SU-DHL-6 (cell line): ENCODE measurements around the gene GABRB1.

Source experiments
- H2AFZ ChIP-seq: fragments of 200-600 bp; sonication (generic); 2 replicates; pipeline ENCODE4 v1.6.1; 2014; ENCODE audit warnings: low read depth, mild to moderate bottlenecking, moderate library complexity, mixed read lengths, antibody characterized with exemption, low read length; ENCODE audit not compliant: severe bottlenecking
- H3F3A ChIP-seq: fragments of 200-600 bp; shearing (Covaris generic); 2 replicates; pipeline ENCODE4 v1.6.0; 2016; ENCODE audit warnings: antibody characterized with exemption, mild to moderate bottlenecking; ENCODE audit not compliant: insufficient read depth
- H3K27ac ChIP-seq: fragments of 200-600 bp; sonication (generic); 2 replicates; pipeline ENCODE4 v1.5.1; 2016; ENCODE audit warnings: low read depth, mild to moderate bottlenecking, low read length, moderate library complexity, mixed read lengths
- H3K27me3 ChIP-seq: fragments of 200-600 bp; sonication (generic), shearing (Covaris generic); 2 replicates; pipeline ENCODE4 v1.6.0; 2014; ENCODE audit warnings: mild to moderate bottlenecking, low read length
- H3K36me3 ChIP-seq: fragments of 200-600 bp; sonication (generic); 2 replicates; pipeline ENCODE4 v1.6.1; 2014; ENCODE audit warnings: mild to moderate bottlenecking, low read length, mixed read lengths
- H3K4me2 ChIP-seq: fragments of 300-600, 200-600 bp; shearing (Covaris generic), sonication (generic); 2 replicates; pipeline ENCODE4 v1.6.0; 2014; ENCODE audit warnings: low read length, low read depth, mild to moderate bottlenecking; ENCODE audit not compliant: poor library complexity, severe bottlenecking
- H3K4me3 ChIP-seq: fragments of 200-600 bp; sonication (generic); 2 replicates; pipeline ENCODE4 v1.5.1; 2014; ENCODE audit warnings: antibody characterized with exemption, low read length, mild to moderate bottlenecking, mixed read lengths; ENCODE audit not compliant: insufficient read depth, poor library complexity, severe bottlenecking
- H3K79me2 ChIP-seq: fragments of 200-600 bp; sonication (generic); 2 replicates; pipeline ENCODE4 v1.6.1; 2014; ENCODE audit warnings: mild to moderate bottlenecking, low read length, moderate library complexity; ENCODE audit not compliant: insufficient read depth
- H3K9ac ChIP-seq: fragments of 200-600 bp; sonication (generic); 2 replicates; pipeline ENCODE4 v1.7.0; 2014; ENCODE audit warnings: mild to moderate bottlenecking, low read length
- H3K9me2 ChIP-seq: fragments of 200-600 bp; sonication (generic); replicated peaks from 2 replicates; pipeline ENCODE4 v1.6.1; 2014; ENCODE audit warnings: low read length; ENCODE audit not compliant: insufficient read depth
- H3K9me3 ChIP-seq: fragments of 200-600 bp; sonication (generic); 2 replicates; pipeline ENCODE4 v1.6.1; 2014; ENCODE audit warnings: low read length, mixed read lengths; ENCODE audit not compliant: insufficient read depth
- H4K20me1 ChIP-seq: fragments of 200-600 bp; sonication (generic); 2 replicates; pipeline ENCODE4 v1.6.1; 2014; ENCODE audit warnings: low read depth, mild to moderate bottlenecking, antibody characterized with exemption, low read length, moderate library complexity, mixed read lengths
- CTCF ChIP-seq: fragments of 200-600 bp; sonication (generic); IDR thresholded peaks from one replicate; pipeline ENCODE4 v1.5.1; 2017; ENCODE audit warnings: antibody characterized with exemption, mild to moderate bottlenecking, low read length, moderate library complexity; ENCODE audit not compliant: insufficient read depth, poor library complexity, severe bottlenecking
- EZH2phosphoT487 ChIP-seq: fragments of 200-600 bp; sonication (generic), shearing (Covaris generic); conservative IDR thresholded peaks from 2 replicates; pipeline ENCODE4 v1.6.1; 2018; ENCODE audit warnings: mild to moderate bottlenecking, antibody characterized with exemption, low read length, moderate library complexity, mixed read lengths

The GABRB1 gene

GRCh38 chr4:47040828-47041227 lies 9.5 kb downstream of the GABRB1 start:
- Histone ChIP-seq H3K27me3 (no peaks in the 10 kb centered on the region), H3K27ac (no peak overlapping the region), H3K9ac (no peak overlapping the region), H4K20me1 (no peaks in the 10 kb centered on the region), H3K9me3 (no peaks in the 10 kb centered on the region), H3K4me2 (no peak overlapping the region), H2AFZ (no peak overlapping the region), H3K36me3 (no peaks in the 10 kb centered on the region), H3K9me2 (no peaks in the 10 kb centered on the region), H3K79me2 (no peaks in the 10 kb centered on the region), H3F3A (no peaks in the 10 kb centered on the region), H3K4me3 (no peak overlapping the region)
- TF ChIP-seq CTCF (no peak), EZH2phosphoT487 (no peak)

GRCh38 chr4:47043821-47044220 lies 12.5 kb downstream of the GABRB1 start:
- Histone ChIP-seq H4K20me1 (no peaks in the 10 kb centered on the region), H3K4me3 (no peak overlapping the region), H3K4me2 (no peak overlapping the region), H3K9me2 (no peaks in the 10 kb centered on the region), H2AFZ (no peak overlapping the region), H3K27ac (no peak overlapping the region), H3K9ac (no peak overlapping the region), H3F3A (no peaks in the 10 kb centered on the region), H3K27me3 (no peaks in the 10 kb centered on the region), H3K79me2 (no peaks in the 10 kb centered on the region), H3K9me3 (no peaks in the 10 kb centered on the region), H3K36me3 (no peaks in the 10 kb centered on the region)
- TF ChIP-seq CTCF = no peak
- no peak for TF ChIP-seq EZH2phosphoT487

- Histone ChIP-seq H3K4me3 (no peak overlapping the region), H3K79me2 (no peaks in the 10 kb centered on the region), H3F3A (no peaks in the 10 kb centered on the region)
These were observed 13.9 kb downstream of the GABRB1 start for GRCh38 chr4:47045261-47045660.

More at GRCh38 chr4:47045261-47045660, 13.9 kb downstream of the GABRB1 start:
- no peak overlapping the region for H2AFZ ChIP-seq
- no peak overlapping the region for H3K9ac ChIP-seq
- no peaks in the 10 kb centered on the region for H3K27me3 ChIP-seq
- H3K9me2 ChIP-seq = no peaks in the 10 kb centered on the region
- H4K20me1 ChIP-seq = no peaks in the 10 kb centered on the region
- no peak overlapping the region for H3K4me2 ChIP-seq
- no peak for TF ChIP-seq EZH2phosphoT487
- no peak for TF ChIP-seq CTCF
- no peaks in the 10 kb centered on the region for H3K36me3 ChIP-seq
- no peak overlapping the region for H3K27ac ChIP-seq
- H3K9me3 ChIP-seq = no peaks in the 10 kb centered on the region
